ENCODE data around the gene RARS2.
A peak's percentile ranks its signal among the peaks of the same experiment; 100 is the strongest.

The RARS2 gene, protein sequence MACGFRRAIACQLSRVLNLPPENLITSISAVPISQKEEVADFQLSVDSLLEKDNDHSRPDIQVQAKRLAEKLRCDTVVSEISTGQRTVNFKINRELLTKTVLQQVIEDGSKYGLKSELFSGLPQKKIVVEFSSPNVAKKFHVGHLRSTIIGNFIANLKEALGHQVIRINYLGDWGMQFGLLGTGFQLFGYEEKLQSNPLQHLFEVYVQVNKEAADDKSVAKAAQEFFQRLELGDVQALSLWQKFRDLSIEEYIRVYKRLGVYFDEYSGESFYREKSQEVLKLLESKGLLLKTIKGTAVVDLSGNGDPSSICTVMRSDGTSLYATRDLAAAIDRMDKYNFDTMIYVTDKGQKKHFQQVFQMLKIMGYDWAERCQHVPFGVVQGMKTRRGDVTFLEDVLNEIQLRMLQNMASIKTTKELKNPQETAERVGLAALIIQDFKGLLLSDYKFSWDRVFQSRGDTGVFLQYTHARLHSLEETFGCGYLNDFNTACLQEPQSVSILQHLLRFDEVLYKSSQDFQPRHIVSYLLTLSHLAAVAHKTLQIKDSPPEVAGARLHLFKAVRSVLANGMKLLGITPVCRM

DNA sequence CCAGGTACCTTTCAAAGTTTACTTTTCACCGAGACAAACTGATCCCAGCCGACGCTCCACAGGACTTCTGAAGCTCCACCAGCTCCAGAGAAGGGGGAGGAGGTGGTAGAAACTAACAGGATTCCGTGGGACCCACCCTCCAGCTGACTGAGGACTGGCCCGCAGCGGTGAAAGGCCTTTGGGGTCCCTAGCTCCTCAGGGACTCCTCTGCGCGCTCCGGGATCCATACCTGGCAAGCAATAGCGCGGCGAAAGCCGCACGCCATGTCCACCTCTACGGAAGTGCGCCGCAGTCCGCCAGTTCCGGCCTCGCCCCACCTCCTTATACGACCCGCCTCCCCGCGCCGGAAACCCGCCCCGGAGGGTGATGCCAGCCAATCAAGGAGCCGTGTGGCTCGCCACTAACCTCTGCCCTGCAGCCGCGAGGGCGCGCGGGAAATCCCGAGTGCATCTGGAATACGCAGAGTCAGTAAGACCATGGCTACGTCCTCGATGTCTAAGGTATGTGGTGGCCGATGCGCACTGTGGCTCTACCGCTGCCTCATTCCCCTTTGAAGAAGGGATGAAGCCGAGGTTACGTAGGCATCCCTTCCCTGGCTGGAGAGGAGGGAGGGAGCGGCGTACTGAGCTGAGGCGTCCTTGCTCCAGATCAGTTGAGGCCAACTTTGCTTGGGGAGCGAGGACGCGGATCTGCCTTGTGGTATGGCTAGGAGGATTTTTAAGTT is at the start of gene RARS2, which contains the start of gene ORC3:
TSS of gene RARS2 (minus strand) at position 295 of the 724 bp plus-strand sequence. CDS start at position 265, 30 bp downstream.
TSS of gene ORC3 (plus strand) at position 443 of the 724 bp plus-strand sequence. CDS start at position 477, 34 bp downstream.
- TF ChIP-seq, protein P1, sequence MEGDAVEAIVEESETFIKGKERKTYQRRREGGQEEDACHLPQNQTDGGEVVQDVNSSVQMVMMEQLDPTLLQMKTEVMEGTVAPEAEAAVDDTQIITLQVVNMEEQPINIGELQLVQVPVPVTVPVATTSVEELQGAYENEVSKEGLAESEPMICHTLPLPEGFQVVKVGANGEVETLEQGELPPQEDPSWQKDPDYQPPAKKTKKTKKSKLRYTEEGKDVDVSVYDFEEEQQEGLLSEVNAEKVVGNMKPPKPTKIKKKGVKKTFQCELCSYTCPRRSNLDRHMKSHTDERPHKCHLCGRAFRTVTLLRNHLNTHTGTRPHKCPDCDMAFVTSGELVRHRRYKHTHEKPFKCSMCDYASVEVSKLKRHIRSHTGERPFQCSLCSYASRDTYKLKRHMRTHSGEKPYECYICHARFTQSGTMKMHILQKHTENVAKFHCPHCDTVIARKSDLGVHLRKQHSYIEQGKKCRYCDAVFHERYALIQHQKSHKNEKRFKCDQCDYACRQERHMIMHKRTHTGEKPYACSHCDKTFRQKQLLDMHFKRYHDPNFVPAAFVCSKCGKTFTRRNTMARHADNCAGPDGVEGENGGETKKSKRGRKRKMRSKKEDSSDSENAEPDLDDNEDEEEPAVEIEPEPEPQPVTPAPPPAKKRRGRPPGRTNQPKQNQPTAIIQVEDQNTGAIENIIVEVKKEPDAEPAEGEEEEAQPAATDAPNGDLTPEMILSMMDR (IDR thresholded peaks at IDR 0.05; ENCODE audit: unreplicated experiment in 3 of 3) = no peak
- Mint-ChIP-seq H3K9me3 (no peaks in the 10 kb centered on the region), H3K27ac (peak within 1 kb of the TSS; percentile 80 to 87 (median 81)), H3K4me3 (peak within 1 kb of the TSS; percentile 89 to 92 (median 91)), H3K27me3 (ENCODE audit: low read depth) (no peaks in the 10 kb centered on the region), H3K4me1 (peaks cover 39% of the 10 kb centered on the region), H3K36me3 (ENCODE audit: low read depth) (peaks cover 24% of the 10 kb centered on the region)

DNA sequence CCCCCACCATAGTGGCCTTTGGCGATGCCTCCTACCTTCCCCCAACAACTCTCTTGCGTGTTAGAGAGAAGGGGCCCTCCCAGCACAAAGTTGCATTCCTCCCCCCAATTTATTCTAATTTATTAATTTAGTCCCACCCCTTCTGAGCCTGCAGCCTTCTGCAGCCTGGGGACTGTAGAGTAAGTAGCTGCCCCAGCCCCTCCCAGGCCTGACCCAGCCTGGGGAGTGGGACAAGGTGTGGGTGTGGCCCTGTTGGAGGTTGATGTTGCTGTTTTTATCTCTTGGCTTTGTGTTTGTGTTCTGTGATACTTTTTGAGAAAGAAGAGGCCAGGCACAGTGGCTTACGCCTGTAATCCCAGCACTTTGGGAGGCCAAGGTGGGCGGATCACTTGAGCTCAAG is 49.6 kb upstream of the RARS2 start:
- H3K9me3 Mint-ChIP-seq = no peaks in the 10 kb centered on the region
- H3K36me3 Mint-ChIP-seq (ENCODE audit: low read depth) = peaks cover 16% of the 10 kb centered on the region
- H3K27ac Mint-ChIP-seq = no peak overlapping the region
- H3K4me3 Mint-ChIP-seq = no peak overlapping the region
- H3K4me1 Mint-ChIP-seq = peaks cover 5% of the 10 kb centered on the region
- H3K27me3 Mint-ChIP-seq (ENCODE audit: low read depth) = no peaks in the 10 kb centered on the region
- TF ChIP-seq, protein P1 (IDR thresholded peaks at IDR 0.05; ENCODE audit: unreplicated experiment in 3 of 3) = no peak

DNA sequence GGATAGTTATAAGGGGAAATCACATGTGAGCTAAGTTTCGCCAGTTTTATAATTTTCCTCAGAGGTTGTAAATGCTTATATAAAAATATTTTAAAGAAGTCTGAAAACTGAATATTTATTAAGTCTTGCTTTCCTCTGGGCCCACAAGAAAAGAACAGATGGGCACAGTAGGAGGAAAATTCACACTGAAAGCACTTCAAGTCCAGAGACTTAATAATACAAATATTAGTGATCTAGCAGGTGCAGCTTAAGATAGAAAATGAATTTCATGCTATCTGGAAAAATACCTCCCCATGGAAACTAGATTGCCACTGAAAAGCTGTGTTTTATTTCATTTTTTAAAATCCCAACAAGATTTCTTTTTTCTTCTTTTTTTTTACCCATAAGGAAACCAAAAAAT is 47.3 kb upstream of the RARS2 start:
- H3K9me3 Mint-ChIP-seq = no peaks in the 10 kb centered on the region
- H3K27ac Mint-ChIP-seq = no peak overlapping the region
- TF ChIP-seq, protein P1 (IDR thresholded peaks at IDR 0.05; ENCODE audit: unreplicated experiment in 3 of 3) = no peak
- no peaks in the 10 kb centered on the region for H3K27me3 Mint-ChIP-seq (ENCODE audit: low read depth)
- H3K4me1 Mint-ChIP-seq = peaks cover 5% of the 10 kb centered on the region
- H3K4me3 Mint-ChIP-seq = no peak overlapping the region
- H3K36me3 Mint-ChIP-seq (ENCODE audit: low read depth) = peaks cover 22% of the 10 kb centered on the region

DNA sequence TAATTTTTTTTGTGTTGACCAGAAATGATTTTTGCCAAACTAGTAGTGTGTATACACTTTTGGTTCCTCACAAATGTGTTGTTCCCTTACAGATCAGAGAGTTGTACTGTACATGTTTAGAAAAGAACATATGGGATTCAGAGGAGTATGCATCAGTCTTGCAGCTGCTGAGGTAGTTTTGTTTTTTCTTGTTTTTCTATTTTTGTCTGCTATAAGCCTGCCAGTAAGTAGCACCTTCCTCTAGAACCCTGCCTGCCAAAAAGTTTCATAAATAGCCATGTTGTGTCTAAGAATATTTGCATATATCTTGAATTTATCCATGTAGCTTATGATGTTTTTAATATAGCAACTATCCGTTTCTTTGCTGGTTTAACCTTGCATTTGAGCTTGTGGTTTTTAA is 46.5 kb upstream of the RARS2 start:
- Mint-ChIP-seq H3K27me3 (ENCODE audit: low read depth) (no peaks in the 10 kb centered on the region), H3K27ac (no peak overlapping the region), H3K36me3 (ENCODE audit: low read depth) (peaks cover 22% of the 10 kb centered on the region), H3K9me3 (no peaks in the 10 kb centered on the region), H3K4me1 (peaks cover 5% of the 10 kb centered on the region), H3K4me3 (no peak overlapping the region)
- TF ChIP-seq, protein P1 (IDR thresholded peaks at IDR 0.05; ENCODE audit: unreplicated experiment in 3 of 3) = no peak

DNA sequence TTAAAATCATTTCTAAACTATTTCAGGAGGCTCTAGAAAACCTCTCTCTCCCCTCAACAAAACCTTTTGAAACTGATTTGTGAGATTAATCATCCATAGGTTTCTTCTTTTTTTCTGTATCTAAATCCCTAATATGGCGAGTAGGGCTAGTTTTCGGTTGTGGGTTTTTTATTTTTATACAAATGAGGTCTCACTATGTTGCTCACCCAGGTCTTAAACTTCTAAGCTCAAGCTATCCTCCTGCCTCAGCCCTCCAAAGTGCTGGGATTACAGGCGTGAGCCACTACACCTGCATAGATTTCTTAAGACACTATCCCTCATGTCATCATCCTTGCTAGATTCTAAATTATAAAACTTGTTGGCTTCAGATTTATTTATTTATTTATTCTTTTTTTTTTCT is 44.1 kb upstream of the RARS2 start:
- peaks cover 5% of the 10 kb centered on the region for H3K4me1 Mint-ChIP-seq
- H3K36me3 Mint-ChIP-seq (ENCODE audit: low read depth) = peaks cover 26% of the 10 kb centered on the region
- H3K27ac Mint-ChIP-seq = no peak overlapping the region
- TF ChIP-seq, protein P1 (IDR thresholded peaks at IDR 0.05; ENCODE audit: unreplicated experiment in 3 of 3) = no peak
- no peaks in the 10 kb centered on the region for H3K9me3 Mint-ChIP-seq
- H3K27me3 Mint-ChIP-seq (ENCODE audit: low read depth) = no peaks in the 10 kb centered on the region
- no peak overlapping the region for H3K4me3 Mint-ChIP-seq

Data from nephron (organoid).